GM18867 (cell line): ENCODE measurements around the gene C12orf42.

Source experiments
- ATAC-seq: cut with Tn5 transposase; IDR thresholded peaks from one replicate; pipeline ENCODE4 v1.9.1; 2021; ENCODE audit warnings: mild to moderate bottlenecking, moderate library complexity; ENCODE audit not compliant: unreplicated experiment

Gene C12orf42

DNA sequence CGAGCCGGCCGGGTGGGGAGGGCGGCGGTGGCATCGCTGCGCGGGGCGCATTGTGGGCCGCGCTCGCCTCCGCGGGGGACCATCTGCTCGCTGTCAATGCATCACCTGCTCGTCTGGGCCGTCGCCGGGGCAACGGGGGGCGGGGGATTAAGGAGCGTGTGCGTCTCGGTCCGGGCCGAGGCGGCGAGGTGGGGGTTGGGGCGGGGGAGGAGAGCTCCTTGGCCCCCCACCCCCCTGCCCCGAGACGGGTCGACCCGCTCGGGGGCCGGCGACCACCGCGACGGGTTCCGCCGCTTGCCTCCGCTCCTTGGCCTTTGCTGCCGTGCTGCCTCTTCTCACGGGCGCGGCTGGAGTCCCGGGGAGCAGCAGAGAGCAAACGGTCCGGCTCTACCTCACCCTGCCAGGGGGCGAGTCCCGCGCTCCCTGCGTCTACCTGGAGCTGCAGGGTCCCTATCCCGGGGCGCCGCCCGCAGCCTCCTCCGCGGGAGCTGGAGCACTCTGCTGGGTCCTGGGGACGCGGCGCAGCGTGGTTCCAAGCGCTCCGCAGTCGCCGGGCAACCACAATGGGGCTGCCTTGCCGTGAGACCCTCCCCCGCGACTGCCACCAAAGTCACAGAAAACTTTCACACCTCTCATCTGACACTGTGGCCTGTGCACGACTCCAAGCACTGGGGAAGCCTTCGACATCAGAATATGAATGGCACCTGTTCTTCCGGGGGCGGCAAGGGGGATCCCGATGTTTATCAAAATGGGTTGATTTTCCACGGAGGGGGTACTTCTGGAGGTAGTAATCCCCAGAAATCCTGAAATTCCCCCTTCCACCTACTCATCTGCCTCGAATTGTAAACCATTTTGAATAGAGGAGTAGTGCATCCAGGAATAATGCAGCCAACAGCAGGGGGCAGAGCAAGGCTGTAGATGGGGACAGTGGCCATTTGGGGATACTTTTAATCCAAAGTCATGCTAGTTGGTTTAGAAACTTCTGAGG, at the start of gene C12orf42:
Gene C12orf42 (minus strand): TSS at position 500 of the 988 bp plus-strand sequence. CDS start 17,542 bp downstream, outside the sequence.
- ATAC-seq = peak; percentile 69

DNA sequence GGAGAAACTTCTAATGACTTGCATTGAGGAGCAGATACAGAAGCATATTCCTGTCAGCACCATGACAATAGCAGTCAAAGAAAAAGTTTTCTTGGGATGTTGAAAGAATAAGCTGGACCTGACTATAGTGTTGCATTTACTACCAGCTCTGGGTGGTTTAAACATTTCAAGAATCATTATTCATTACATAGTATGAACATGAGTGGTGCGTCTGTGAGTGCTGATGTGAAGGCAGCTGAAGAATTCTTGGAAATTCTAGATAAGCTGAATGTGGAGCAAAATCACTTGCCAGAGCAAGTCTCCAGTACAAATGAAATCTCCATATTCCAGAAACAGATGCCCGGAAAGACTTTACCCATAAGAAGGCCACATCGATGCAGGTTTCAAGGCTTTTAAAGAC, 46.3 kb upstream of the C12orf42 start:
- ATAC-seq = no peak

DNA sequence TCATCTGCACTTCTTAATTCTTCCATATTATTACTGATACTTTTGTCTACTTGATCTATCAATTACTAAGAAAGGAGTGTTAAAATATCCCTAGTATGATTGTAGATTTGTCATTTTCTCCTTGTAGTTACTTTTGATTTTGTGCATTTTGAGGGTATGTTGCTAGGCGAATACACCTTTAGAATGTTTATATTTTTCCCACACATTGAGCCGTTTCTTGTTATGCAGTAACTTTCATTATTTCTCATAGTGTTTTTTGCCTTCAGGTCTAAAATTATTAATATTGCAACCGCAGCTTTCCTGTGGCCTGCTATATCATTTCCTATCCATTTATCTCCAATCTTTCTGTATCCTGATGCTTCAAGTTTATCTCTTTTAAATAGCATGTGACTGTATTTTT, 44.6 kb upstream of the C12orf42 start:
- no peak for ATAC-seq

DNA sequence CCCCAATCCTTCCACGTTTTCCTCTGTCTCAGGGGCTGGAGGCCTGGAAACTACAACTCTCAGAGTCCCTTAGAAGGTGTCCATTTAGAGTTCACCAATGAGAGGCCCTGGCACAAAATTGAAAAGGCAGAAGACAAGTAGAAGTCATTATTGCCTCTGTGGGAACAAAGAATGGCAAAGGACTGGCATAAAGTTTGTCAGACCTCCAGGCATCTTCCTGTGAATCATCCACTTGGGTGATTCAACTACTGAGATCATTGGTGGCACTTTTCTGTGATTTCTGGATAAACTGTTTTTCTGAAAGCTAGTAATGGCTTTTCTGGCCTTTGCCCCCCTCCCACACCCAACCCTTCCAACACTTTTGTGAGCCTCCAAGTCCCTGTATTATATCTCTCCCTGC, 42.6 kb upstream of the C12orf42 start:
- no peak for ATAC-seq

DNA sequence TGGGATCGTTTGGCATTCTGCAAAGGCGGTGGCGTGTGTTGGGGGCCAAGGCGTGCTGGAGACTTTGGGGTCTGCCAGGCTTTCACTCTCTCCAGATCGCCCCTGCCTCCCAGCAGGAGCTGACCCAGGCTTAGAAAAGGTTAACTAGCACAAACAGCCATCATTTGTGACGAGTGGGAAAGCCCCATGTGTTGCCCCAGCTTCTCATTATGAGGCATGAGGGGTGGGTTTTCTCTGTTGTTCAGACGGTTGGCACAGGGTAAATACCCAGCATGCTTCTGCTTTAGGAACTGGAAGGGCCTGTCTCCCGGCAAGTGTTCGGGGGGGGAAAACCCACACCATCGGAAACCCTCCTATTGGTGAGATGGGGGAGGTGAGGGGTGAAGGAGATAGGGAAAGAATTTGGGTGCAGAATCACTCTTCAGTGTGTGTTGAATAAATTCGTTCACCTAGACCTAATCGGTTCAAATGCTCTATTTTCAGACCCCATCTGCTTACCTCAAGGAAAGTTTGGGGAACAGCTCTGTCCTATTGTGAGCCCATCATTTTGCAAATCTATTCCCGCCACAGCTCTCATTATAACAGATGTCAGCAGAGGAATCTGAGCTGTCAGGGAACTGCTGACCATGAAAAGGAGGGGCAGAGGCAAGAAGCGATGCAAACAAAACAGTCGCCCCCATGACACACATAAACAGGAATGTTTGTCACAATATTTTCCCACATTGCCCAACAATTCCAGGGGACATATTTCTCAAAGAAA, 34.7 kb upstream of the C12orf42 start:
- ATAC-seq = no peak

DNA sequence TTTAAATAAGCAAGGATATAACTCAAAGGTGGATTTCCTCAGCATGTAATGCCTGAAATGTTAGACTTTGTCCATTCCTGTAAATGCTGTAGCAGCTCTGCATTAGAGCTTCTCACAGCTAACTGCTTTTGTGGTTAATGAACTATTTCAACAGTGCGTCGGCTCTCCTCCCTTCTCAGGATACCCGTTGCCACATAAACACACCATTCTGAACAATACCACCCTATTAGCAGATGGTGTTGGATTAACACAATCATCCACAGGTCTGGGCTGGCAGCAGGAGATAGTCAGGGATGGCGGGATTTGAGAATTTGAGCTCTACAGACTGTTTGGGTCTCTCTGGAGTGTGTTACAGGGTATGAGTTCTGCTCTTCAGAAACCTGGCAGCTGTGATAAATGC, 33.5 kb upstream of the C12orf42 start:
- ATAC-seq = no peak

DNA sequence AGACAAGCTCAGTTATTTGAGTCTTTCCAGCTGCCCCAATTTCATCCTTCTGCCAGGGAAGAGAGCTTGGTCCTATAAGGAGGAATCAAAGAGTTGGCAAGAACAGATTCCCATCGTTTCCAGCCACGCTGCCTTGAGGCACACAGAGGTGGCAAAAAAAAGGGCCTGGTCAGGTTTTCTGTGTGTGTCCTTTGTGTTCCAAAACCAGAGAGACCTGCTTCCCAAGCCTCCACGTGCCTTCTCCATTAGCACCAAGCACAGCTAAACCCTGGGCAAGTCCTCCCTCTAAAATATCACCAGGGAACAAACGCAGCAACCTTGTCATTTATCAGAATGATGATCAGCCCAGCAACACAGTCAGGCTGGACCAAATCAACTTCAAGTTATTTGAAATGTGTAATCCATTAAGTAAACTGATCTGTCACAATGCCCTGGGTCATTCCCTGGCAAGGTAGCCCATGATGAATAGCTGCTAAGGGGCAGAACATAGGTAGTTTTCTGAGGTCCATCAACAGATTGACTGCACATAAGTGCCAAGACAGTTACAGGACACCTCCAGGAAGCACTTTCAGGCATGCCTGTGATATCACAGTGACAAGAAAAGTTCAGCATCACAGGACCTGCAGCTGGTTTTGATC, 28.6 kb upstream of the C12orf42 start:
- no peak for ATAC-seq

DNA sequence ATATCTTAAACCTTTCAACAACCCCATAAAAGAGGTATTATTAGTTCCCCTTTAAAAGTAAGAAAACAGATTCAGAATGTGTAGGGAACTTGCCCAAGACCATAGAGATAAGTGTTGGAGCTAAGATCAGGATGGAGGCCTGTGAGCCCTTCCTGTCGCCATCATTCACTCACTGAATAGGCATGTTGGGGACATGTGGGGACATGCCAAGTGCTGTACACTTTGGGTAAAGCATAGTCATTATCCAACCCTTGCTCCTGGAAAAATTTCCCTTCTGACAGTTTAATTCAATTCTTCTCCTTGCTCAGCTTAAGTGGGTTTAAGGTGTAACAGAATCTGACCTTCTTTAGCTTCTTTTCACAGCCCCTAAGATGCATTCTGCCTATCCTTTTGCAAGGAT, 28.0 kb upstream of the C12orf42 start:
- no peak for ATAC-seq

DNA sequence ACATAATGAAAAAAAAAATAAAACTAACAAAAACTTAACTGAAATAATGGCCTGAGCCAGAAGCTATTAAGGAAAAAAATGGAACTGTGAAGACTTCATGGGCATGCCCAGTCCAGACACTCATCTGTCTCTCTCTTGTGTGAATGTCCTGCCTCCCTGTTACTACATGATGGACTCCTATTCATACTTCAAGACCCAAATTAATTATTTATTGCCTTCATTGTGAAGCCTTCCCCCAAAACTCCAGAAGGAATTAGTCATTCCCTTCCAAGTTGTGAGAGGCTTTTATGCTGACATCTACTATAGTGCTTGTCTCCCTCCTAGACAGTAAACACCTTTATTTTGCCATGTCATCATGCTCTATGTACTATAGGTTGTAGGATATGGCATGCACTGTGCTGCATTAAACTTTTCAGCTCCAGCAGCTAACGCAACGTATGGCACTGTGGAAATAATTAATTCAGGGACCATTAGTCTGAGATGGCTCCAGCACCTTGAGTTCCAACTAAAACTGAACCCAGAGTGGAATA, 25.0 kb upstream of the C12orf42 start:
- ATAC-seq = no peak

DNA sequence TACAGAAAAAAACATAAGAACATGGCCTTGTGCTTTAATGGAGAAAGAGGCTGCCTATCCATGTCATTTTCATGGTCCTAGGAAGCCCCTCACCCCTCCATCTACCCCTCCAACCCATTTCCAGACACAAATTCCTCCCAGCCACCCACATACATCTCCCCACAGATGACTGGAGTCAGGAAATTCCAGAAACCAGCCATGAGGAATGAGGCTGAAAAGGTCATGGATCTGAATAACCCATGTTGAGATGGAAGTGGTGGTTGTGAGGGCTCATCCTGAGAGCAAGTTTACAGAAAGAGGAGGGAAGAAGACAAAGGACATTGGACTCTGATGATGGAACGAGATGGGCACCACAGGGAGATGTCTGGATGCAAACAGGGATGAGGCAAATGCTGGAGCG, 23.9 kb upstream of the C12orf42 start:
- ATAC-seq = no peak

DNA sequence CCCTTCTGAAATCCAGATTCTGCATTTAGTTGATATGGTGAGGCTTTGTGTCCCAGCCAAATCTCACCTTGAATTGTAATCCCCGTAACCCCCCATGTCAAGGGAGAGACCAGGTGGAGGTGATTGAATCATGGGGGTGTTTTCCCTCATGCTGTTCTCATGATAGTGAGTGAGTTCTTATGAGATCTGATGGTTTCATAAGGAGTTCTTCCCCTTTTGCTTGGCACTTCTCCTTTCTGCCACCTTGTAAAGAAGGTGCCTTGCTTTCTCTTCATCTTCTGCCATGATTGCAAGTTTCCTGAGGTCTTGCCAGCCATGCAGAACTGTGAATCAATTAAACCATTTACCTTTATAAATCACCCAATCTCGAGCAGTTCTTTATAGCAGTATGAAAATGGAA, 23.1 kb upstream of the C12orf42 start:
- no peak for ATAC-seq

DNA sequence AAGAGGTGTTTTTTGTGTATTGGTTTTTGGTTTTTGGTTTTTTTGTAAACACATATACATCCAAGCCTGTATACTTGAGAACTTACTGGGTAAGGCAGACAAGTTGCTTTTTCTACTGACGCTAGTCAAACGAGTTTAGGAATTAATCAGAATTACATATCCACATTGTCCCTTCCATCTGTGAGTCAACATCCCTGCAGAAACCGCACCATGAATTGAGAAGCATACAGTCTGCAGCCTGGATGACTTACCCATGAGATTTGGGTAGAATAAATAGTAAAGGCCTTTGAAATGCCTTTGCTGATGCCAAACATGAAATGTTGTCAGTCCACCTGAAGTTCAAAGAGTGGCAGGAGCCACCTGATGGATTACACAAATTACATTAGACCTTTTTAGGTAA, 21.4 kb upstream of the C12orf42 start:
- ATAC-seq = no peak

DNA sequence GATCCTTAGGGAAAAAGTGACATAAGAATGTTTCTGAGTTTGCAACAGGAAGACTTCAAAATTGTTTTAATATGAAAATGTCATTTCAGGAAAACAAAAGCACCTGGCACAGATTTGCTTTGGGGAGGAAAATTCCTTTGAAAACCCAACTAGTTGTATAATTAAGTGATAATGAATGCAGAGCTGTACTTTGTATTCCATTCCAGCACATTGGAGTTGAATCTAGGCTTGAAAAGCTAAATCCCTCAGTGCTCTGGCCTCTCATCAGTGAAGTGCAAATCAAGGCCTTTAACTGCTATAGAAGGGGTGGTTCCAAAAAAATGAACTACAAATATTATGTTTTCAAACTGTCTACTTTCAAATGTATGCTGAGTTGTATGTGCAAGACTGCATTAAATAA, 19.6 kb upstream of the C12orf42 start:
- no peak for ATAC-seq

DNA sequence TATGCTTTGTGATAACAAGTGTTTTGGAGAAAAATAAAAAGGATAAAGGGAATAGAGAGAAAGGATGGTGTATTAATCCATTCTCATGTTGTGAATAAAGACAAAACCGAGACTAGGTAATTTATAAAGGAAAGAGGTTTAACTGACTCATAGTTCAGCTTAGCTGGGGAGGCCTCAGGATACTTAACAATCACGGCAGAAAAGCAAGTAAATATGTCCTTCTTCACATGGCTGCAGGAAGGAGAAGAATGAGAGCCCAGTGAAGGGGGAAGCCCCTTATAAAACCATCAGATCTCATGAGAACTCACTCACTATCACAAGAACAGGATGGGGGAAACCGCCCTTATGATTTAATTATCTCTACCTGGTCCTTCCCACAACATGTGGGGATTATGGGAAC, 18.1 kb upstream of the C12orf42 start:
- no peak for ATAC-seq

DNA sequence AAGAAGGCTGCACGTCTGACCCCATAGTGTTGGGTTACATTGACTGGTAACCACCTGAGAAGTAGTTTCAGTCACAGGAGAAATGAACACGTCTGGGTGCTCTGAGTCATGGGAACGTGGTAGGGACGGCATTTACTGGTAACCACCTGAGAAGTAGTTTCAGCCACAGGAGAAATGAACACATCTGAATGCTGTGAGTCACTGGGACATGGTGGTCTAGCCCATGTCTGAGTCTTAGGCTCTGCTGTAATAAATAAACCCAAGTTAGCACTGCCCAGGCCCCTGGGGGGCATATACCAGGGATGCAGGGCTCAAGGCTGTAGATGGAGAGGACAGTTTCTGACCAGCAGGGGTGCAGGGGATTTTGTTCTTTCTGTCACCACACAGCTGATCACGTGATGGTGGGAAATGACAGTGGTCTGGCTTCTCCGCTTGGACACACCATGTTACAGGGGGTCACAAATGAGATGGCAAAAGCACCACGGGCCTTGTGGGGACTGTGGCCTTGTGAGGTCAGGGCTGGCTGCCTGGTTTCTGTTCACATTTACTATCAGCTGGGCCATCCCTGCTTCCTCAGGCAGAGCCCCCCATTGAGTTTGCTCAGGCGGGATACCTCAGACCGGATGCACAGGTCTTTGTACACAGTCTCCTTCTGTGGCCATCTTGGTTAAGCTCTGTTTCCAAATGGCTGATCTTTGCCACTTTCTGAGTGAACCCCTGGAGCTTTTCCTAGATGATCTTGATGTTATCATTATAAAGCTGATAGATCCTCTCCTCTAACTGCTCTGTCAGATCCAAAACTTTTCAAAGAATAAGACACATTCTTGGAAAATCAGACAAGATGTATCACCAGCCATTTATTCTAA, 9.8 kb upstream of the C12orf42 start:
- ATAC-seq = peak; percentile 97

DNA sequence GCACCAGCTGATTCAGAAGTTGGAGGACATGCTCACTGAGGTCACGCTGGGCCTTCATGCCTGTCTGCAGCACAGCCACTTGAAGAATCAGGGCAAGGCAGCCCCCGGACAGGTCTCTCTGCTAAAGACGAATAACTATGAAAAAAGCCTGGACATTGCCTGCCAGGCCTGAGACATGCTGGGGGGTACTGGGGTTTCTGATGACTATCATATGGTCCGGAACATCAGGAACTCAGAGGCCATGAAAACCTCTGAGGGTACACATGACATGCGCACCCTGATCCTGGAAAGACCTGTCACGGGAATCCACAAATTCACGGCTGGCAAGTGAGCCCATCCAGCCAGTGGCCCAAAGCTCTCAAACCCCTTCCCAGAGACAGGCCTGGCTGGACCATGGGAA, 8.8 kb upstream of the C12orf42 start:
- no peak for ATAC-seq

DNA sequence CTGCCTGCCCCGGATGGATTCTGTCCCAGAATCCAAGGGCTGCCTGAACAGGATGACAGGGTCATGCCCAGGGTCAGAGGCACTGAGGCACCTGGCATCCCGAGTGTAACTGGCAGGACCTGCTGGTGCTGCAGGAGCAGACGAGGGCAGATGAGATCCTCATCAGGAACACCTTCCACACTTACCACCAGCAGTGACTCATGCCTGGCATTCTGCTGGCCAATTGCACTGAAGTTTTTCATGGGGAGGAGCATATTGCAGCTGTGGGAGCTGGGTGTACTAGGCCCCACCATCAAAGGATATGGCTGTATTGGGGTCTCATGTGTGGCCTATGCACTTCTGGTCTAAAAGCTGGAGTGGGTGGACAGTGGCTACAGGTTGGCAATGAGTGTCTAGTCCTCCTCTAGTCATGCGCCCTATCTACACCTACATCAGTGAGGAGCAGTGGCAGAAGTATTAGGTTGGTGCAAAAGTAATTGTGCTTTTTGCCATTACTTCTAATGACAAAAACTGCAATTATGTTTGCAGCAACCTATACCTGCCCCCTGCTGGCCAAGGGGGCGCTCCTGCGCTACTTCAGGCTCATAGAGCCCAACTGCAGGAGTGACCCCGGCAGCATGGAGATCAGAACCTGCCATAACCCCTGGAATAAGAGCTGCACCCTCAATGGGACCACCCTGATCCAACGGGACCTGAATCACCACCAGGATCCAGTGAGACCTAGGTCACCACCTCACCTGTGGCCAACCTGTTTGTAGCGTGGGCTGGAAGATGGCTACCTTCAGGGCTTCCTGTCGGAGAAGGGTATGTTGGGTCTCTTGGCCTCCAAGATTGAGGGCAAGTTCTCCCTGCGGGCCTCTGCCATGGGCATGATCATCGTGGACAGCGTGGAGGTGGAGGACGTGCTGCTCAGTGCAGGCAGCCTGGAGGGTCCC, 8.0 kb upstream of the C12orf42 start:
- no peak for ATAC-seq

DNA sequence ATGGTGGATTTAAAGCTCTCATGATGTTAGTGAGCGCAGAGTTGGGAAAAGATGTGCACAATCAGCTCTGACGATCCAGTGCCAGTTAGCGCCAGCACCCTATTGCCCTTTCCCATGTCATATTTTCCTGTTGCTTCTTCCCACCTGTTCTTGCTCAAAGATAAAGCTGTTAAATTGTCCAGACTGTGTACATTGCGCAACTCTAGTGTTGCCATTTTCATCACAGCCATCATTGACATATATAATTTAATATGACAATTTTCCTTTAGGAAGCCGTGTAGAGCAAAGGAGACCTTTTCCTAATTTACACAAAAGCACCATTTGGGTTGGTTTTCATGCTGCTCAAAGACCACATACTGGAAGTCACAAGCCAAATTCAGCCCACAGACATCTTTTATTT, 5.7 kb upstream of the C12orf42 start:
- no peak for ATAC-seq

DNA sequence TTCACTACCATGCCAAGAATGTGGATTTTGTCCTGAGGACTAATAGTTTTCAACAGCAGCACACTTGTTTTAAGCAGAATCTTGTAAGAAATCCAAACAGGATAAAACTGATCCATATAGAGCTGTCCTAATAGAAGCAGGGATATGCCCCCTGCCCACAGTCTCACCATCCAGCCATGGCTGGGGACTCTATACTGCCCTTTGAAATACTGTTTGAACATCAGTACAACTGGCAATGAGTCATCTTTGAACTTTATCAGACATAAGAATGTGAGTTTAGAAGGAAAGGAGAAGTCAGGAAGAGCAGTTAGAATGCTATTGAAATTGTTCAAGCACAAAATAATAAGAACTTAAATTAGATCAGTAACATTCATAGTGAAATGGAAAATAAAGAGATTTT, 3.8 kb upstream of the C12orf42 start:
- ATAC-seq = no peak
